ENCODE data around the gene DRD4. TPM values are rescaled to one million over a fixed set of nuclear protein-coding genes. Genes with fewer than 3 reads are reported as not detected.

The DRD4 gene
- total RNA-seq, 1 donor from 2014 or later: 0.49 TPM

- Mint-ChIP-seq H3K4me1 (no peaks in the 10 kb centered on the region), H3K9me3 (no peaks in the 10 kb centered on the region), H3K4me3 (no peak overlapping the region), H3K27ac (no peak overlapping the region), H3K27me3 (no peaks in the 10 kb centered on the region), H3K36me3 (ENCODE audit: low read depth) (peaks cover 80% of the 10 kb centered on the region)
- DNase-seq: no peak
- no peak for TF ChIP-seq CTCF (IDR thresholded peaks at IDR 0.05)
- POLR2A ChIA-PET: interaction anchor here (0.6 kb wide), 1 partner anchor 89 kb away, joined by 5 read pairs; the partner anchor contains the start of gene TMEM80
- intact Hi-C loops (cut with micrococcal nuclease): no loop called here
- CTCF ChIA-PET: no interaction called here
- ATAC-seq (ENCODE audit: low read depth): no peak
Observed at GRCh38 chr11:606245-606644, 30.8 kb upstream of the DRD4 start.

- ATAC-seq (ENCODE audit: low read depth) (no peak), DNase-seq (no peak)
- intact Hi-C loops (cut with micrococcal nuclease): no loop called here
- Mint-ChIP-seq H3K4me3 (no peak overlapping the region), H3K36me3 (ENCODE audit: low read depth) (peaks cover 80% of the 10 kb centered on the region), H3K27me3 (no peaks in the 10 kb centered on the region), H3K27ac (no peak overlapping the region), H3K4me1 (peaks cover 2% of the 10 kb centered on the region), H3K9me3 (no peaks in the 10 kb centered on the region)
- no peak for TF ChIP-seq CTCF (IDR thresholded peaks at IDR 0.05)
- ChIA-PET CTCF (no interaction called here), POLR2A (interaction anchor here (0.6 to 0.9 kb wide), 2 partner anchors 30 to 88 kb away, joined by 3 to 5 read pairs; partner anchors contain the start of gene TMEM80)
Observed at GRCh38 chr11:607020-607780, 29.9 kb upstream of the DRD4 start.

- TF ChIP-seq CTCF (IDR thresholded peaks at IDR 0.05): no peak
- ChIA-PET CTCF (no interaction called here), POLR2A (no interaction called here)
- Mint-ChIP-seq H3K4me1 (peaks cover 2% of the 10 kb centered on the region), H3K9me3 (no peaks in the 10 kb centered on the region), H3K27ac (no peak overlapping the region), H3K27me3 (no peaks in the 10 kb centered on the region), H3K36me3 (ENCODE audit: low read depth) (peaks cover 78% of the 10 kb centered on the region), H3K4me3 (no peak overlapping the region)
- ATAC-seq (ENCODE audit: low read depth): no peak
- no peak for DNase-seq
- intact Hi-C loops (cut with micrococcal nuclease): no loop called here
Observed at GRCh38 chr11:607971-608659, 29.0 kb upstream of the DRD4 start.

GRCh38 chr11:608791-609251 lies 28.2 kb upstream of the DRD4 start:
- ATAC-seq (ENCODE audit: low read depth): no peak
- intact Hi-C loops (cut with micrococcal nuclease): no loop called here
- H3K27me3 Mint-ChIP-seq: no peaks in the 10 kb centered on the region
- H3K4me1 Mint-ChIP-seq: peaks cover 2% of the 10 kb centered on the region
- POLR2A ChIA-PET: no interaction called here
- peaks cover 76% of the 10 kb centered on the region for H3K36me3 Mint-ChIP-seq (ENCODE audit: low read depth)
- no peaks in the 10 kb centered on the region for H3K9me3 Mint-ChIP-seq
- CTCF ChIA-PET: no interaction called here
- TF ChIP-seq CTCF (IDR thresholded peaks at IDR 0.05): no peak
- no peak for DNase-seq
- no peak overlapping the region for H3K27ac Mint-ChIP-seq
- no peak overlapping the region for H3K4me3 Mint-ChIP-seq

- no peak for TF ChIP-seq CTCF (IDR thresholded peaks at IDR 0.05)
- DNase-seq (no peak), ATAC-seq (ENCODE audit: low read depth) (no peak)
- POLR2A ChIA-PET: no interaction called here
- Mint-ChIP-seq H3K27ac (no peak overlapping the region), H3K4me1 (peaks cover 5% of the 10 kb centered on the region), H3K36me3 (ENCODE audit: low read depth) (peaks cover 73% of the 10 kb centered on the region), H3K9me3 (no peaks in the 10 kb centered on the region), H3K27me3 (no peaks in the 10 kb centered on the region), H3K4me3 (no peak overlapping the region)
- intact Hi-C loops (cut with micrococcal nuclease): no loop called here
- CTCF ChIA-PET: interaction anchor here (0.7 kb wide), 2 partner anchors 37 to 366 kb away, joined by 3 to 4 read pairs; no protein-coding TSS in a partner anchor
Observed at GRCh38 chr11:609341-609811, 27.7 kb upstream of the DRD4 start.
